Skeletal muscle tissue (tissue), 4 donors: ENCODE results near the gene MMAB. TPM values are rescaled to one million over a fixed set of nuclear protein-coding genes. Genes with fewer than 3 reads are reported as not detected.

Source experiments
- H3K27ac ChIP-seq: one replicate; pipeline ENCODE4 v1.7.0; 2013; ENCODE audit warnings: mild to moderate bottlenecking, low read depth, low read length, inconsistent platforms
- H3K27me3 ChIP-seq, 3 donors: one replicate each; pipeline ENCODE4 v1.7.0; 2013; ENCODE audit warnings: low read length in 3 of 3; ENCODE audit not compliant: control insufficient read depth in 3 of 3, insufficient read depth in 3 of 3
- H3K36me3 ChIP-seq, 3 donors: one replicate each; pipeline ENCODE4 v1.7.0; 2013; ENCODE audit warnings: low read length in 3 of 3; ENCODE audit not compliant: control insufficient read depth in 3 of 3, insufficient read depth in 3 of 3
- H3K4me1 ChIP-seq, 3 donors: one replicate each; pipeline ENCODE4 v1.7.0; 2013; ENCODE audit warnings: low read length in 3 of 3, mild to moderate bottlenecking in 3 of 3; ENCODE audit not compliant: control insufficient read depth in 3 of 3, insufficient read depth in 3 of 3
- H3K4me3 ChIP-seq, 3 donors: one replicate each; pipeline ENCODE4 v1.7.0; 2013; ENCODE audit warnings: low read length in 3 of 3
- H3K9ac ChIP-seq, 3 donors: one replicate each; pipeline ENCODE4 v1.7.0; 2013; ENCODE audit warnings: low read length in 3 of 3, mild to moderate bottlenecking in 3 of 3, moderate library complexity in 2 of 3, low read depth in 1 of 3
- H3K9me3 ChIP-seq, 3 donors: one replicate each; pipeline ENCODE4 v1.7.0; 2013; ENCODE audit warnings: low read length in 3 of 3; ENCODE audit not compliant: control insufficient read depth in 3 of 3
- total RNA-seq: library from RNA; depleted of rRNA; stranded (reverse); fragments of >200 nt; gene quantifications from one replicate; pipeline ENCODE4 v1.2.3, GENCODE V29; 2014
- donor health status: Osteomylitis.

The MMAB gene
- total RNA-seq, 1 donor from 2014 or later: 18.3 TPM

DNA sequence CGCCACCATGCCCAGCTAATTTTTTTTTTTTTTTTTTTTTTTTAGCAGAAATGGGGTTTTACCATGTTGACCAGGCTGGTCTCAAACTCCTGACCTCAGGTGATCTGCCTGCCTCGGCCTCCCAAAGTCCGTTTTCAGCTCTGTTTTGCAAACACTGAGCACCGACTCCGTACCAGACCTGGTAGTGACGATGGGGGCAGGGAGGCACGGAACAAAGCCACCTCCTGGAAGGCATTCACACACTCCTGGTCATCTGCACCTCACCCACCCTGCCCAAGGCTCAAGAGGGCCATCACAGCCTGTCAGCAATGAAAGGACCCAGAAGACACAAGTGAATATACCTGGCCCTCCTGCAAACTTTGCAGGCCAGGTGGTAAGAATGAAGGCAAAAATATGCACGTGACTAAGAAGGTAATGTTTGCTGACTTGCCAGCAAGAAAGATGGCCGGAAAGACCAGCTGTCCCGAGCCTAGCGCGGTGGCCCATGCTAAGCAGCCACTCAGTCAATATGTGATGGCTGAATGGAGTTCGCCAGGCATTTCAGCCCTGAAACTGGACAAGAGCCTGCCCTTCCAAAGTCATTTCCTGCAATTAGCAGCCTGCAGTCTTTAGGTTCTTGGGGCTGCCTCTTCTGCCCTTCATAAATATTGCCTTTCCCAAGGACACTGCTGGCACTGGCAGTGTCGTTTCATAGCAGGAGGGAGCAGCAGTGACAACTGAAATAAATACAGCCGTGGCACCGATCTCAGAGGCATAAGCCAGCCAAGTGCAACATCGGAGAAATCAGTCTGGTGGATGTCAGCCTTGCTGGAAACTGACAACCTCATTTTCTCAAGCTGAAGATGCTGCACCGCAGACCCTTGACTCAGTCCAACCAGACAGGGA, 17.6 kb downstream of the MMAB start:
- no peak overlapping the region for H3K9ac ChIP-seq
- H3K36me3 ChIP-seq: peaks cover 1 to 17% (median 12%) of the 10 kb centered on the region in 3 donors
- no peaks in the 10 kb centered on the region for H3K9me3 ChIP-seq
- no peak overlapping the region for H3K27ac ChIP-seq
- H3K27me3 ChIP-seq: peaks cover 18 to 24% (median 21%) of the 10 kb centered on the region in 3 donors
- no peak overlapping the region for H3K4me3 ChIP-seq
- peaks cover 0 to 7% (median 2%) of the 10 kb centered on the region in 3 donors for H3K4me1 ChIP-seq

GRCh38 chr12:109554761-109555160, 18.5 kb downstream of the MMAB start:
- Histone ChIP-seq H3K4me3 (no peak overlapping the region), H3K9me3 (no peaks in the 10 kb centered on the region), H3K36me3 (peaks cover 1 to 12% (median 9%) of the 10 kb centered on the region in 3 donors), H3K4me1 (peaks cover 0 to 7% (median 2%) of the 10 kb centered on the region in 3 donors), H3K27ac (no peak overlapping the region), H3K27me3 (peaks cover 26 to 32% (median 29%) of the 10 kb centered on the region in 3 donors), H3K9ac (no peak overlapping the region)

DNA sequence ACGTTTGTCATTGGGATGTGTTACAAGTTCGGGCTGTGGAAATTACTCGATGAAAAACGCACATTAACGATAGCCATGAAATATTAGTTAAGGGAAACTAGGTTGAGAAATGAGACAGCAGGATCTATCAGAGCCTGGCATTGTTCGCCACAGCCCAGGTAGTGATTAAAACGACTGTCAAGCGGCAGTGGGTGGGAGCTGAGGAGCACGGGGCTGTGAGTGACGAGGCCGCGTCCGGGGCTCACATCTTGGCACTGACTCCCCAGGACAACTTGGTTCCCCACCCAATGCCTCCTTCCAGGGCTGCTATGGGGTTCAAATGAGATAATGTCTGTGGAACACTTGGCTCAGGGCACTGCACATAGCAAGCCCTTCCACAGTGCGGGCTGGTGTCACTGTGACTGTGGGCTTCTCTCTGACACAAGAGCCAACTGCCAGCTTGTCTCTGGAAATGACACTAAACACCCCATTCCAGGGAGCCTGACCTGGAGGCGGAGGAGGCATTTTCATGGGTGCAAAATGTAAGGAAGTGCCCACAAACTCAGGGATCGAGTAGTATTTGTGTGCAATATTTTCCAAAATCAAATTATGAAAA, 19.3 kb downstream of the MMAB start:
- Histone ChIP-seq H3K4me1 (peaks cover 0 to 7% (median 2%) of the 10 kb centered on the region in 3 donors), H3K9ac (no peak overlapping the region), H3K27ac (no peak overlapping the region), H3K27me3 (peaks cover 29 to 37% (median 35%) of the 10 kb centered on the region in 3 donors), H3K9me3 (no peaks in the 10 kb centered on the region), H3K36me3 (peaks cover 1 to 10% (median 7%) of the 10 kb centered on the region in 3 donors), H3K4me3 (no peak overlapping the region)

DNA sequence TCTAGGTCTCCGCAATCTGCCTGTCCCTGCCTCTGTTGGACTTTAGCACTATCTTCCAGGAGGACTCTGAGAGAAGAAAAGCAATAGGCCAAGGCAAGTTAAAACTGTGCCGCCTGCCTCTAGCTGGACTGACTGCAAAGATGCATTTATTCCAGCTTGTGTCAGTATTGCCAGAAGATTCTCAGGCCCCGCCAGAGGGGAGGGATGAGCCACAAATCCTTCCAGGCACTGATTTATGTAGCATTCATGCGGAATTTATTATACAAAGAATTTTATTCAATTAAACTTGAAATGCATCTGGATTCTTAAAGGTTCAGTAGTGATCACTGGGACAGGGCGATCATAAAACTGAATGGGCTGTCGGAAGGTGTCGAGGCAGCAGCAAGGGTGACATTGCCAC, 19.8 kb downstream of the MMAB start:
- Histone ChIP-seq H3K27me3 (peaks cover 35 to 42% (median 40%) of the 10 kb centered on the region in 3 donors), H3K36me3 (peaks cover 1 to 8% (median 7%) of the 10 kb centered on the region in 3 donors), H3K27ac (no peak overlapping the region), H3K9ac (no peak overlapping the region), H3K4me3 (no peak overlapping the region), H3K4me1 (peaks cover 0 to 7% (median 2%) of the 10 kb centered on the region in 3 donors), H3K9me3 (no peaks in the 10 kb centered on the region)

GRCh38 chr12:109552971-109553370, 20.3 kb downstream of the MMAB start:
- no peak overlapping the region for H3K9ac ChIP-seq
- H3K4me1 ChIP-seq: peaks cover 0 to 7% (median 2%) of the 10 kb centered on the region in 3 donors
- peaks cover 1 to 8% (median 2%) of the 10 kb centered on the region in 3 donors for H3K36me3 ChIP-seq
- H3K27me3 ChIP-seq: peaks cover 39 to 45% (median 44%) of the 10 kb centered on the region in 3 donors
- H3K9me3 ChIP-seq: no peaks in the 10 kb centered on the region
- H3K27ac ChIP-seq: no peak overlapping the region
- H3K4me3 ChIP-seq: no peak overlapping the region

- Histone ChIP-seq H3K27ac (no peak overlapping the region), H3K9ac (no peak overlapping the region), H3K4me1 (peaks cover 0 to 7% (median 2%) of the 10 kb centered on the region in 3 donors), H3K4me3 (no peak overlapping the region), H3K27me3 (peaks cover 47 to 52% (median 48%) of the 10 kb centered on the region in 3 donors), H3K36me3 (no peaks in the 10 kb centered on the region), H3K9me3 (no peaks in the 10 kb centered on the region)
Measured at GRCh38 chr12:109551108-109551507, 22.2 kb downstream of the MMAB start.

GRCh38 chr12:109550281-109550680, 23.0 kb downstream of the MMAB start:
- H3K9ac ChIP-seq: no peak overlapping the region
- no peak overlapping the region for H3K27ac ChIP-seq
- H3K4me3 ChIP-seq: no peak overlapping the region
- H3K27me3 ChIP-seq: peaks cover 47 to 52% (median 48%) of the 10 kb centered on the region in 3 donors
- H3K36me3 ChIP-seq: no peaks in the 10 kb centered on the region
- peaks cover 3 to 4% (median 3%) of the 10 kb centered on the region in 3 donors for H3K4me1 ChIP-seq
- no peaks in the 10 kb centered on the region for H3K9me3 ChIP-seq

GRCh38 chr12:109549613-109550270, 23.6 kb downstream of the MMAB start:
- Histone ChIP-seq H3K9me3 (no peaks in the 10 kb centered on the region), H3K4me3 (no peak overlapping the region), H3K9ac (no peak overlapping the region), H3K27ac (no peak overlapping the region), H3K36me3 (no peaks in the 10 kb centered on the region), H3K4me1 (peaks cover 8 to 10% (median 8%) of the 10 kb centered on the region in 3 donors), H3K27me3 (peaks cover 47 to 52% (median 48%) of the 10 kb centered on the region in 3 donors)

DNA sequence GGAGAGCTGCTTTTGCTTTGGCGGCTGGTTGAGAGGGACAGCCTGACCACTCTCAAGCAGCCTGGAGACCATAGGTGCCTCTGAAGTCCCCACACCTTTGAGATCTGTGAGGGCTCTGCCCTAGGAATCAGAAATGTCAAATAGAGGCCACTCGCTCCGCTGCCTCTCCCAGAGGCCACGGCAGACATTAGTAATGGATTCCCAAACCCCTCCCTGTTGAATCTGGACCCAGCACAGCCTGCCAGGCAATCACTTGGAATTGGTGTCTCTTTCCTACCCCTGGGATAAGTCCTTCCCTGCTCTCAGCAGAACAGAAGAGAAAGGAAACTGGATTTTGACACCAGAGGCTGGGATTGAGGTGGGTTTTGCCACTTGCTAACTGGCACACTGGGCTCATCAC, 25.0 kb downstream of the MMAB start:
- H3K9ac ChIP-seq: no peak overlapping the region
- peaks cover 37 to 43% (median 40%) of the 10 kb centered on the region in 3 donors for H3K27me3 ChIP-seq
- H3K4me1 ChIP-seq: peaks cover 9 to 10% (median 9%) of the 10 kb centered on the region in 3 donors
- H3K4me3 ChIP-seq: no peak overlapping the region
- no peaks in the 10 kb centered on the region for H3K36me3 ChIP-seq
- no peak overlapping the region for H3K27ac ChIP-seq
- no peaks in the 10 kb centered on the region for H3K9me3 ChIP-seq
